DND-41 (cell line): ENCODE results near the gene HDAC4.

Source experiments
- ATAC-seq: fragments of 200-7000 bp; cut with Tn5 transposase; 3 replicates; pipeline ENCODE4 v1.9.1; 2021; ENCODE audit warnings: low read depth; ENCODE audit not compliant: insufficient read depth
- DNase-seq: peaks from one replicate; pipeline ENCODE4 v3.0.0-alpha.2; 2020
- H2AFZ ChIP-seq: 2 replicates; pipeline ENCODE4 v1.6.0; 2012; ENCODE audit warnings: low read depth, low read length
- H3K27ac ChIP-seq: 2 replicates; pipeline ENCODE4 v1.5.1; 2012; ENCODE audit warnings: low read length, inconsistent platforms
- H3K27me3 ChIP-seq: fragments of 200-600 bp; sonication (generic); 2 replicates; pipeline ENCODE4 v1.6.0; 2012; ENCODE audit warnings: low read length, mild to moderate bottlenecking, inconsistent platforms; ENCODE audit not compliant: insufficient read depth, poor library complexity
- H3K36me3 ChIP-seq: 2 replicates; pipeline ENCODE4 v1.5.1; 2012; ENCODE audit warnings: low read length, inconsistent platforms; ENCODE audit not compliant: insufficient read depth
- H3K4me1 ChIP-seq: 2 replicates; pipeline ENCODE4 v1.5.1; 2012; ENCODE audit warnings: mild to moderate bottlenecking, low read length; ENCODE audit not compliant: insufficient read depth
- H3K4me2 ChIP-seq: 2 replicates; pipeline ENCODE4 v1.6.0; 2012; ENCODE audit warnings: mild to moderate bottlenecking, moderate library complexity, low read length, inconsistent platforms; ENCODE audit not compliant: insufficient read depth
- H3K4me3 ChIP-seq, 2 experiments: fragments of 200-600 bp in 1 of 2; shearing (Covaris generic) in 1 of 2; 2 replicates each; pipeline ENCODE4 v1.5.1; 2012 to 2016; ENCODE audit warnings: inconsistent platforms in 2 of 2, low read length in 2 of 2, mild to moderate bottlenecking in 2 of 2, low read depth in 1 of 2, moderate library complexity in 1 of 2
- H3K79me2 ChIP-seq: 2 replicates; pipeline ENCODE4 v1.6.0; 2012; ENCODE audit warnings: low read length, inconsistent platforms; ENCODE audit not compliant: insufficient read depth
- H3K9ac ChIP-seq: 2 replicates; pipeline ENCODE4 v1.6.0; 2012; ENCODE audit warnings: low read depth, mild to moderate bottlenecking, inconsistent platforms, low read length, moderate library complexity
- H3K9me3 ChIP-seq: 2 replicates; pipeline ENCODE4 v1.5.1; 2012; ENCODE audit warnings: low read length, moderate library complexity, mild to moderate bottlenecking, inconsistent platforms; ENCODE audit not compliant: insufficient read depth, severe bottlenecking
- H4K20me1 ChIP-seq: 2 replicates; pipeline ENCODE4 v1.6.0; 2012; ENCODE audit warnings: low read length; ENCODE audit not compliant: insufficient read depth
- CTCF ChIP-seq: IDR thresholded peaks from 2 replicates; pipeline ENCODE4 v1.5.1; 2012; ENCODE audit warnings: borderline replicate concordance, low read length, moderate library complexity, mild to moderate bottlenecking; ENCODE audit not compliant: poor library complexity, severe bottlenecking; ENCODE audit errors: extremely low read depth
- EZH2 ChIP-seq: IDR thresholded peaks from 3 replicates; pipeline ENCODE4 v1.6.1; 2012; ENCODE audit warnings: borderline replicate concordance, low read depth, mild to moderate bottlenecking, moderate library complexity, low read length, inconsistent platforms; ENCODE audit not compliant: severe bottlenecking

HDAC4 gene

GRCh38 chr2:239108459-239108858, 292.4 kb downstream of the HDAC4 start:
- H3K79me2 ChIP-seq = peaks cover 15% of the 10 kb centered on the region
- H3K9ac ChIP-seq = no peak overlapping the region
- H3K4me1 ChIP-seq = no peaks in the 10 kb centered on the region
- no peak overlapping the region for H3K4me3 ChIP-seq
- no peak for ATAC-seq
- TF ChIP-seq EZH2 (no peak), CTCF (no peak)
- no peaks in the 10 kb centered on the region for H3K9me3 ChIP-seq
- no peak overlapping the region for H3K4me2 ChIP-seq
- peaks cover 100% of the 10 kb centered on the region for H3K36me3 ChIP-seq
- H4K20me1 ChIP-seq = peaks cover 85% of the 10 kb centered on the region
- no peak overlapping the region for H3K27ac ChIP-seq
- no peak for DNase-seq
- no peaks in the 10 kb centered on the region for H3K27me3 ChIP-seq
- no peak overlapping the region for H2AFZ ChIP-seq

- H3K9ac ChIP-seq = no peak overlapping the region
- H4K20me1 ChIP-seq = peaks cover 81% of the 10 kb centered on the region
- TF ChIP-seq CTCF (no peak), EZH2 (no peak)
- DNase-seq (no peak), ATAC-seq (no peak)
- H3K36me3 ChIP-seq = peaks cover 100% of the 10 kb centered on the region
- peaks cover 14% of the 10 kb centered on the region for H3K79me2 ChIP-seq
- no peaks in the 10 kb centered on the region for H3K9me3 ChIP-seq
- no peaks in the 10 kb centered on the region for H3K27me3 ChIP-seq
- no peak overlapping the region for H3K4me3 ChIP-seq
- no peak overlapping the region for H3K27ac ChIP-seq
- no peaks in the 10 kb centered on the region for H3K4me1 ChIP-seq
- no peak overlapping the region for H2AFZ ChIP-seq
- H3K4me2 ChIP-seq = no peak overlapping the region
Measured at GRCh38 chr2:239107936-239108335, 292.9 kb downstream of the HDAC4 start.

- peaks cover 100% of the 10 kb centered on the region for H3K36me3 ChIP-seq
- no peak for TF ChIP-seq CTCF
- no peak for TF ChIP-seq EZH2
Measured at GRCh38 chr2:239106966-239107365, 293.9 kb downstream of the HDAC4 start.

GRCh38 chr2:239106314-239106908, 294.4 kb downstream of the HDAC4 start:
- TF ChIP-seq CTCF (peak; percentile 39), EZH2 (no peak)
- H3K9ac ChIP-seq = no peak overlapping the region

More at GRCh38 chr2:239106966-239107365, 293.9 kb downstream of the HDAC4 start:
- Histone ChIP-seq H3K9ac (no peak overlapping the region), H3K27ac (no peak overlapping the region), H3K79me2 (peaks cover 14% of the 10 kb centered on the region), H3K4me2 (no peak overlapping the region), H3K27me3 (no peaks in the 10 kb centered on the region), H3K4me3 (no peak overlapping the region), H4K20me1 (peaks cover 73% of the 10 kb centered on the region), H2AFZ (no peak overlapping the region), H3K4me1 (no peaks in the 10 kb centered on the region), H3K9me3 (no peaks in the 10 kb centered on the region)
- DNase-seq (no peak), ATAC-seq (no peak)

More at GRCh38 chr2:239106314-239106908, 294.4 kb downstream of the HDAC4 start:
- H3K4me2 ChIP-seq = no peak overlapping the region
- no peak overlapping the region for H3K27ac ChIP-seq
- H4K20me1 ChIP-seq = peaks cover 69% of the 10 kb centered on the region
- H3K9me3 ChIP-seq = no peaks in the 10 kb centered on the region
- H3K4me3 ChIP-seq = no peak overlapping the region
- DNase-seq = no peak
- no peak overlapping the region for H2AFZ ChIP-seq
- H3K4me1 ChIP-seq = no peaks in the 10 kb centered on the region
- ATAC-seq = 0 out of 3 replicates have a peak, but pooled peaks have one; percentile 15
- peaks cover 15% of the 10 kb centered on the region for H3K79me2 ChIP-seq
- no peaks in the 10 kb centered on the region for H3K27me3 ChIP-seq
- H3K36me3 ChIP-seq = peaks cover 98% of the 10 kb centered on the region
